UCSD-AML1 (cell line): Measurements from ENCODE around the gene SURF2.
"Not testable (repeated sequence)": the region's sequence is repeated elsewhere in the genome, so short reads cannot be mapped to it uniquely, and the experiment has no call there.

Experiments used
- DNase-seq: peaks from one replicate; lab custom pipeline; 2025; ENCODE audit not compliant: unreplicated experiment; lab: John Stamatoyannopoulos, UW

Gene SURF2

DNA sequence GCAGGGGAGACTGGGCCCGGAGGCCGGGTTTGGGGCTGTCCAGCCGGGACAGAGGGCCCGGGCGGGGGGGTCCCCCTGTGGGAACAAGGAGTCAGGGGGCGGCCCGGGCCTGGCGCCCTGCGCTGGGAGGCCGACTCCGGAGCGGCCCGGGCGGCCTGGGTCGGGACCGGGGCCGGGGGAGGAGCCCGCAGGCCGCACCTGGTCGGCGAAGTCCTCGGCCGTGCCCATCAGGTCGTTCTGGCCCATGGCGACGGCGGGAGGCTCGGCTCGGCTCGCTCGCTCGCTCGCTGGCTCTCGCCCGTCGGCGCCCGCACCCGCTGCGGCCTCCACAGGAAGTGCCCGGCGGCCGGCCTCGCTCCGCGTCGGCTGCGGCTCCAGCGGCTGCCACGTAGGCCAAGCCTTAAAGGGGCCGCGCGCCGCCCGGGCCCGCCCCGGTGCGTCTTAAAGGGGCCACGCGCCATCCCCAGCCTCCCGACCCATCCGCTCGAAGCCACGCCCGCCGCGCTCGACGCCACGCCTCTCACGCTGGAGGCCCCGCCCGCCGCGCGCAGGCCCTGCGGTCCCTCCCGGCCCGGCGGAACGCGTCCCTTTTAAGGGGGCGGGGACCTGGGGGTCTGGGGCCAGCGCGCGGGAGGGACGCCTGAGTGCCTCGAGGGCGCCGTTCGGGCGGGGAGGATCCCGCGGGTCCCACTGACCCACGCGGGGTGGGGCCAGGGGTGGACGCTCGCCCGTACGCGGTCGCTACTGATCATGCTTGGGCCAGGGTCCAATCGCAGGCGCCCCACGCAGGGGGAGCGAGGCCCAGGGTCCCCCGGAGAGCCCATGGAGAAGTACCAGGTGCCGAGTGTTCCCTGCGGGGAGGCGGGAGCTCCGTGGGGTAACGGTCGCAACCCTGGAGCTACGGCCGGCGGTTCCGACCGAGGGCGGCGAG lies 19.6 kb downstream of the SURF2 start, which contains the start of the genes STKLD1 and SURF4:
TSS of gene STKLD1 (plus strand) at position 643 of the 931 bp plus-strand sequence. CDS start at position 751, 108 bp downstream.
TSS of gene SURF4 (minus strand) at position 337 of the 931 bp plus-strand sequence. CDS start at position 246, 91 bp downstream.
- peak; percentile 98 for DNase-seq

DNA sequence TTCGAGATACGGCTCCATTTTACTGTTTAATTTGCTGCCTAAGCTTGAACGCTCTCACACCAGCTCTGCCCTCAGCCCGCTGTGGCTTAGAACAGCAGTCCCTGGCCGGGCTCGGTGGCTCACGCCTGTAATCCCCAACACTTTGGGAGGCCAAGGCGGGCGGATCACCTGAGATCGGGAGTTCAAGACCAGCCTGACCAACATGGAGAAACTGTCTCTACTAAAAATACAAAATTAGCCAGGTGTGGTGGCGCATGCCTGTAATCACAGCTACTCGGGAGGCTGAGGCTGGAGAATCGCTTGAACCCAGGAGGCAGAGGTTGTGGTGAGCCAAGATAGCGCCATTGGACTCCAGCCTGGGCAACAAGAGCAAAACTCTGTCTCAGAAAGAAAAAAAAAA lies 20.9 kb downstream of the SURF2 start:
- not testable (repeated sequence) for DNase-seq

DNA sequence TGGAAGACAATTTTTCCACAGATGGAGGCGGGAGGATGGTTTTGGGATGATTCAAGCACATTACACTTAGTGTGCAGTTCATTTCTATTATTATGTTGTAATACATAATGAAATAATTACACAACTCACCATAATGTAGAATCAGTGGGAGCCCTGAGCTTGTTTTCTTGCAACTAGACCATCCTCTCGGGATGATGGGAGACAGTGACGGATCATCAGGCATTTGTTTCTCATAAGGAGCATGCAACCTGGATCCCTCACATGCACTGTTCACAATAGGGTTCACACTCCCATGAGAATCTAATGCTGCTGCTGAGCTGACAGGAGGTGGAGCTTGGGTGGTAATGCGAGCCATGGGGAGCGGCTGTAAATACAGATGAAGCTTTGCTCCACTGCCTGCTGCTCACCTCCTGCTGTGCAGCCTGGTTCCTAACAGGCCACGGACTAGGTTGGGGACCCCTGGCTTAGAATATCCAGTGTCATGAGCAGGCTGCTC lies 21.4 kb downstream of the SURF2 start:
- DNase-seq: no peak

DNA sequence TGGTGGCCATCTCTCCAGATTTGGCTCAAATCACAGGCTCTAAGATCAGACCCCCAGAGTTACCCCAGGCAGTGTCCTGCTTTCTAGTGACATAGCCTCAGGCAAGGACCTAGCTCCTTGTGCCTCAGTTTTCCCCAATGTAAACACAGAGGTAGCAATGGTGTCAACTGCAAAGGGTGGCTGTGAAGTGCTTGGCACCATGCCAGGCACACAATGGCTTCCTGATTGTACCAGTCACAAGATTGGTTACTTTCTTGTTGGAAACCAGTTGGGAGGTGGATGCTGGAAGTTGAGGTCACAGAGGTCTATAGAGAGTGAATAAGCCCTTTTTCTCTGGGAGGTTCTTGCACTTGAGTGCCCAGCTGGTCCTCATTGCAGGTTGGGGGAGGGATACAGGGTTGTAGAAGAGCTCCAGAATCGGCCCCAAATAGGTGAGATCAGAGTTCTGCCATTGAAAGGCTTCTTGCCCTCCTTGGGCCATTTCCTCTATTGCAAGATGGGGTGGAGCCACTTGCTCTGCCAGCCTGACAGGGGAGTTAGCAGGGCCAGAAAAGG lies 22.1 kb downstream of the SURF2 start:
- DNase-seq: no peak

DNA sequence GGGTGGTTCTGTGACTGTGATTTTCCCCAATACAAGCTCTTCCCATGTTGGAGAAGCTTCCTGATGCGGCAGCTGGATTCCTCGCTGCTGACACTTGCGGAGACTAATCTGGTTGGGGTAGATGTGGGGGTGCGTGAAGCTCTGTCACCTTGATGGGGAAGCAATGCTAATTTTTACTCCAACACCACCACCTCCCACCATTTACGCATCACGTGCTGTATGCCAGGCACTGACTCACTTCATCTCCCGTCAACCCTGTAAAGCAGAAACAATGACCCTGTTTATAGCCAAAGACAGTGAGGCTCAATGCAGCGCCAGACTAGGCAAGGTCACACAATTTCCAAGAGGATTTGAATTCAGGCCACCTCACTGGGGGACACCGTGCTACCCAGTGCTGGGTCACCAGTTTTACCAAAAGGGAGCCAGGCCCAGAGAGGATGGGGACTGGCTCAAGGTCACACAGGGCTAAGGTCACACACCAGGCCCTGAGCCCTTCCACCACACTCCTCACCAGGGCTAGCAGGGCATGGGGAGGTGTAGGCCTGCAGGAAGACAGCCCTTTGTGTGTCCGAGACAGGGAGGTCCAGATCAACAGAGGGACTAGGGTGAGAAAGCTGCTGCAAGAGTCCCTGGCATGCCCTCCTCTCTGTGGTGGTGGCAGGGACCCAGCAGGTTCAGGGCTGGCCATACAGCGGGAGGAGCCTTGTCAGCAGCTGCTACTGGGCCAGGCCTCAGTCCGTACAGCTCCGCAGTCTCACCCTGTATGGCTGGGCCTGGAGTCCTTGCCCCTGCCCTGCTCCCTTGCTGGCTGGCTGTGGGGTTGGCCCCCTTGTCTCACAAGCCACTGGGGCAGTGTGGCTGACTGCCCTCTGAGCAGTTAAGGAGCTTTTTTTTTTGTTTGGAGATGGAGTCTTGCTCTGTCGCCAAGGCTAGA lies 23.1 kb downstream of the SURF2 start:
- no peak for DNase-seq

DNA sequence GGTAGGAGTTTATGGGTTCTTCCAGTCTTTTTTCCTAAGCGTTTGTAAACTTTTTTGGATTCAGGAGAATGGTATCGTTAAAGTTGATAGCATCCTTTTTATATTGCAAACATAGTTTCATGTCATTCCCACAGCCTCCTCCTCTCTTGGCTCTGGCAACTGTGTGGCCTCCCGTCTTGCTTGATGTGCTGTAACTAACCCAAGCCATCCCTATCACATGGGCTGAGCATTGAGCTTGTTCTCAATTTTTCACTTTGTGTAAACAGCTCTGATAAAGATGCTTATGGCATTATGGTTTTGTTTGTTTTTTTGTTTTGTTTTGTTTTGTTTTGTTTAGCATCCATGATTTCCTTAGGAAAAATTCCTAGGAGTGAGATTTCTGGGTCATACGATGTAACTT lies 24.4 kb downstream of the SURF2 start:
- DNase-seq: no peak

DNA sequence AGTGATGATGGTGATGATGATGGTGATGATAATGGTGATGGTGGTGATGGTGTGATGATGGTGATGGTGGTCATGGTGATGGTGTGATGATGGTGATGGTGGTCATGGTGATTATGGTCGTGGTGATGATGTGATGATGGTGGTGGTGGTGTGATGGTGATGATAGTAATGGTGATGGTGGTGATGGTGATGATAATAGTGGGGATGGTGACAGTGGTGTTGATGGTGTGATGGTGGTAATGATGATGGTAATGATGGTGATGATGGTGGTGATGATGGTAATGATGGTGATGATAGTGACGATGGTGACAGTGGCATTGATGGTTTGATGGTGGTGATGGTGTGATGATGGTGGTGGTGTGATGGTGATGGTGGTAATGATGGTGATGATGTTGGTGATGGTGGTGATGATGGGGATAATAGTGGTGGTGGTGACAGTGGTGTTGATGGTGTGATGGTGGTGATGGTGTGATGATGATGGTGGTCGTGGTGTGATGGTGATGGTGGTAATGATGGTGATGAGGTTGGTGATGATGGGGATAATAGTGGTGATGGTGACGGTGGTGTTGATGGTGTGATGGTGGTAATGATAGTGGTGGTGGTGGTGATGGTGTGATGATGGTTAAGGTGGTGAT lies 26.3 kb downstream of the SURF2 start:
- no peak for DNase-seq

DNA sequence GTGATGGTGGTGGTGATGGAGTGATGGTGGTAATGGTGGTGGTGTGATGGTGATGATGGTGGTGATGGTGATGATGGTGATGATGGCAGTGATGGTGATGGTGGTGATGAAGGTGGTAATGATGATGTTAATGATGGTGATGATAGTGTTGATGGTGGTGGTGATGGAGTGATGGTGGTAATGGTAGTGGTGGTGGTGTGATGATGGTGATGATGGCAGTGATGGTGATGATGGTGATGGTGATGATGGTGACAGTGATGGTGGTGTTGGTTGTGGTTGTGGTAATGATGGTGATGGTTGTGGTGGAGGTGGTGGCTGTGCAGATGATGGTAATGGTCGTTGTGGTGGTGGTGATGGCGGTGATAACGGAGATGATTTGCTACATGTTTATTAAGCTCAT lies 27.1 kb downstream of the SURF2 start:
- no peak for DNase-seq

DNA sequence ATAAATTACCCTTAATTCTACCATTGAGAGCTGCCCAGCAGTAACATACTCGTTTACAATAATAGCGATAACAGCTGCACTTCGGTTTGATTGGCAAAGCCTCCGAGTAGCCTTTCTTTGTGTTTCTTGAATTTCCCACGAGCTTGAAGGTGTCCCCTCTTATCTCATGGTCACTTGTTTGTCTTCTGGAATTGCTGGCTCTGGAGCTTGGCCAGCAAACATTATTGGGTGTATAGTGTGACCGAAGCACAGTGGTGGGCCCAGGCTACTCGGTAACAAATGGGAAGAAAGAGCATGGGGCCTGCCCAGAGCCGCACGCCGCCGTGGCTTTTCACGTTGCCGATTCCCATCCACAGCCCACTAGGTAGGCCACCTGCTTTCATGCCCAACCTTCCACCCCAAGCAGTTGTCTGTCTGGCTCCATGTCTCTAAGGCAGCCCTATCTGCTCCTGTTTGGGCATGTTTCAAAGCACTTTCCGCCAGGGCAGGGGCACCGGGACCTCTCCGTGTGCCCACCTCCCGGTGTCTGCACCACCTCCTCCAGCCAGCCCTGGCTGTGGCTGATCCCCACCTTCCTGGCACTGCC lies 28.5 kb downstream of the SURF2 start:
- DNase-seq: no peak

DNA sequence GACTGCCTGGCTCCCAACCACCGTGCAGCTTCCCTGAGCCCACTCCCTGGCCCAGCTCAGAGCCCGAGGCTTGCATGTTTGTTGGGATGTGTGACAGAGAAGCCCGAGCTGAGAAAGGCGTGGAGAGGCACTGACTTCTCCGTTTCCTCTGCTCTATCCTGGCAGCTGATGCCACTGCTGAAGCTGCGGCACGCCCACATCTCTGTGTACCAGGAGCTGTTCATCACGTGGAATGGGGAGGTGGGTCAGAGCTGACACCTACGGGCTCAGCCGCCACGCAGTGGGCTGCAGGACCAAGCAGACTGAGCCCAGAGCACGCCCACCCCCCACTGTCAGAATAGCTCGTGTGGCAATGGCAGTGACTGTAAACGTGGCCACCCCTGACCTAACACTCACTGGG lies 29.1 kb downstream of the SURF2 start:
- no peak for DNase-seq

DNA sequence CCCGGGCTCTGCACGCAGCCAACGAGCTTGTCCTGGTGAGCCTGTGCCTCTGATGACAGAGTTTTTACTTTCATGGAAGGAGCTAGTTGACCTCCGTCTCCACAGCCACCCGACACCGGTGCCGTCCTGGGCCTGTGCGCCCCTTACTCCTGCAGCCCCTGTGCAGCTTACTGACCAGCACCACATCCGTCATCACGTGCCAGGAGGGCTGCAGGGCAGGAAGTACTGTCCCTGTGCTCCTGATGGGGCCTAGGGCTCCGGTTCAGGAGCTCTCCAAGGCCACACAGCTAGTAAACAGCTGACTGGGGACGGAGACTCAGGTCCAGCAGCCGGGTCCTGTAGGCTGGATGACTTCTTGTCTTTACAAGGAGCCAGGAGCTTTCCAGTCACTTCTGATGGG lies 30.0 kb downstream of the SURF2 start:
- no peak for DNase-seq

DNA sequence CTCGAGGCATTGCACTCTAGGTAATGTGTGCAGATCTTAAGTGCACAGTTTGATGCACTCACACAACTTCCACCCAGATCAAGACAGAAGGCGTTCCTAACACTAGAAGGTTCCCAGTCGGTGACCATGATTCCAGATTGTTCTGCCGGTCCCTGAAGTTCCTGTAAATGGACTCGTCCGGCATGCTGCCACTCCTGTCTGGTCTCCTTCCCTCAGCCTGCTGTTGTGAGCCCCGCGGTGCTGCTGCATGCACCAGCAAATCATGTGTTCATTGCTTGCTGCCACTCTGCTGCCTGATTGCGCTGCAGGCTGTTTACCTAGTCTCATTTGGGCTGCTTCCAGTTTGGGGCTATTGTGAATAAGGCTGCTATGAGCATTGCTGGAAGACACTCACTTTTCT lies 31.3 kb downstream of the SURF2 start:
- DNase-seq: no peak

DNA sequence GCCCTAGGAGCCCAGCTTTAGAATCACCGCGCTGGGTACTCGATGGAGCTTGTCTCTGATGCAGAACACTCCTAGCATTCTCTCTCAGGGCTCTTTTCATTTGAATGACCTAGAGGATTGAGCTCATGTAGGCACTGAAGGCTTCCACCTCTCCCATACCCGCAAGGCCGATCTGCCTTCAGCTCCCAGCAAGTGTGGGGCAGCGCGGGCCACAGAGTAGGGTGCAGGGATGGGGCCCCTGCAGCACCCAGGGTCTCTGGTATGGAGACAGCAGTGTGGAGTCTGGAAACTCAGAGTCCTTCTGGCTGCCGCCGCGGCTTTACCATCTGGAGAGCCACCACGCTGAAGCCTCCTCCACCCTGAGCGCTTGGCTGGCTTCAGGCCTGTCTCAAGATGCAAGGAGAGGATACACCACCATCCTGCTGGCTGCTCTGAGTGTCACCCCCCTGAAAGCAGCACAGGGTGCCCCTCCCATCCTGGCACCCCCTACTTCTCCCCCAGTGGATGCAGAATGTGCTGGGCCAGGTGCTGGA lies 32.7 kb downstream of the SURF2 start:
- no peak for DNase-seq

DNA sequence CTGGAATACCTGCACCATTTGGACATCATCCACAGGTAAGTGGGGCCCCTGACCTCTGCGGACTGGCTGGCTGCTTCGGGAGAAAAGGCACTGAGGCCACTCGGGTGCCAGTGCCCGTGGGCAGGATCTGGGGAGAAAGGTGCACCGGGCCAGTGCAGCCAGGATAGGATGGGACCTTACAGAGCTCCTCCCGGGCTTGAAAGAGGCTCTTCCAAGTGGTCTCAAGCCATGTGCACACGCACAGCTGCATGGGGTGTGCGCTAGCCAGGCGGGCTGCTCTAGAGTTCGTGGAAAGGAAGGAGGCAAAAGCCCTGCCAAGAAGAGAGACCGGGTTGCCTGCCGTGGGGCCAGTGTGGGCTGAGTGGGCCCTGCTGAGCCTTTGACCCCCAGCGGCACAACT lies 33.2 kb downstream of the SURF2 start:
- no peak for DNase-seq

DNA sequence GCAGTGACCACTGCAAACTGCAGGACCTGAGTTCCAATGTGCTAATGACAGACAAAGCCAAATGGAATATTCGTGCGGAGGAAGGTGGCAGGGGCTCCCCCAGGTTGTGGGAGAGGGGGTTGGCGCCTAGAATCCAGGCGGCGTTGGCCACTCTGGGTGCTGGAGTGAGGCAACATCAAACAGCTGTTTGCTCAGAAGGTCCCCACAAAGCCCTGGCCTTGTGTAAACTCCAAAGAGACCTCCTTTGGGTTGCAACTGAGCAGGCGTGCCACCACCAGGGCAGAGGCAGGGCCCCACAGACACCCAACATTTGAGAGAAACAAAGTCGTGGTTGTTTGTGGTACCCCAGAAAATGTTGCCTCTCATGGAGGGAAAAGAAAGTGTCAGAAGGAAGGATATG lies 34.4 kb downstream of the SURF2 start:
- no peak for DNase-seq

DNA sequence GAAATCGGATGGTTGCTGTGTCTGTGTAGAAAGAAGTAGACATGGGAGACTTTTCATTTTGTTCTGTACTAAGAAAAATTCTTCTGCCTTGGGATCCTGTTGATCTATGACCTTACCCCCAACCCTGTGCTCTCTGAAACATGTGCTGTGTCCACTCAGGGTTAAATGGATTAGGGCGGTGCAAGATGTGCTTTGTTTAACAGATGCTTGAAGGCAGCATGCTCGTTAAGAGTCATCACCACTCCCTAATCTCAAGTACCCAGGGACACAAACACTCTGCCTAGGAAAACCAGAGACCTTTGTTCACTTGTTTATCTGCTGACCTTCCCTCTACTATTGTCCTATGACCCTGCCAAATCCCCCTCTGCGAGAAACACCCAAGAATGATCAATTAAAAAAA lies 35.1 kb downstream of the SURF2 start:
- not testable (repeated sequence) for DNase-seq

DNA sequence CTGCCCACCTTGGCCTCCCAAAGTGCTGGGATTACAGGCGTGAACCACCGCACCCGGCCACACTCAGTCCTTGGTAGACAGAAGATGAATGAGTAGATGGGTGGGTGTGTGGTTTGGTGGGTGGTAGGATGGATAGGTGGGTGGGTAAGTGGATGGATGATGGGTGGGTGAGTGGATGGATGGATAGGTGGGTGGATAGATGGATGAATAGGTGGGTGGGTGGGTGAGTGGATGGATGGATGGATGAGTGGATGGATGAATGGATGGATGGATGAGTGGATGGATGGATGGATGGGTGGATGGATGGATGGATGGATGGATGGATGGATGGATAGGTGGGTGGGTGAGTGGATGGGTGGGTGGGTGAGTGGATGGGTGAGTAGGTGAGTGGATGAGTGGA lies 36.0 kb downstream of the SURF2 start:
- not testable (repeated sequence) for DNase-seq

DNA sequence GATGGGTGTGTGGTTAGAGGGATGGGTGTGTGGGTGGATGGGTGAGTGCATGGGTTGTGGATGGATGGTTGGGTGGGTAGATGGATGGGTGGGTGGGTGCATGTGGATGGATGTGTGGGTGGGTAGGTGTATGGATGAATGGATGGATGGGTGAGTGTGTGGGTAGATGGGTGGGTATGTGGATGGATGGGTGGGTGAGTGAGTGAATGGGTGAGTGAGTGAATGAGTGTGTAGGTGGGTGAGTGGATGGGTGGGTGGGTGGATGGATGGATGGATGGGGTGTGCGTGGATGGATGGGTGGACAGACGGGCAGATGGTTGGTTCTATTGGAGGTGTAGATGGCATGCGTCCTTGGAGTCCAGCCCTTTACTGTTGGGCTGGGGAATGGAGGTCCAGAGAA lies 37.0 kb downstream of the SURF2 start:
- DNase-seq: no peak

DNA sequence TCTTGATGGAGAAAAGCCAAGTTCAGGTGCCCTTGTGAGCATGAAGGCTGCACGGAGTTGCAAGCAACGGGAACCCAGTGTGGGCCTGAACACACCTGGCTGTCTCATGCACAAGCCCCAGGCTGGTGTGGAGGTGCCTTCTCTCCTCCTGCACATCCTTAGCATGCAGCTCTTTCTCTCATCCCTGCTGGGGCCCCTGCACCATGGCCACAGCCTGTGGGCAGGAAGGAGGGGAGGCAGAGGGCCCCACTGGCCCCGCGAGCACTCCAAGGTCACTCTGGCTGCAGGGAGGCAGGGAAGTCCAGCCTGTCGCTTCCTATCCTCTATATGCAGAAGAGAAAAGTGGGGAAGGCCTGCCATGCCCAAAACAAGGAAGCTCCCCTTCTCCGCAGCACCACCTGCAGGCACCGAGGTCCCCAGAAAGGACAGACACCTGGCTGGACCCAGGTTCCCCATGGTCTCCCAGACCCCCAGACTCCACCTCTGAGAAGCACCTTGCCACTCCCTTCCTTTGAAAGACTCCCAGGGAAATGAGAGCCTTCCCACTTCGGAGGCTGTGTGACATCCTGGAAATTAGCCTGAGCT lies 38.4 kb downstream of the SURF2 start:
- no peak for DNase-seq

DNA sequence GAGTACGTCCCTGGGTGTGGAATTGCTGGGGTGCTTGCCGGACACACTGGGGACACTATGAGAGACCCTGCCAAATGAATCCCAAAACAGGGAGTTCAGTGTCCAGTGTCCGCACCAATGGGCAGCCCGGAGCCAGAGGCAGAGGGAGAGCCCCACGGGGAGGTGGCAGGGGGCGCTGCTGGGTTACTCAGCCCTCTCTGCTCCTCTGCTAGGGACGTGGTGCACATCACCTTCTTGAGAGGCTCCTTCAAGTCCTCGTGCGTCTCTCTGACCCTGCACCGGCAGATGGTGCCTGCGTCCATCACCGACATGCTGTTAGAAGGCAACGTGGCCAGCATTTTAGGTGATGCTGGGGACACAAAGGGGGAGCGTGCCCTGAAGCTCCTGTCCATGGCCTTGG lies 40.6 kb downstream of the SURF2 start:
- peak; percentile 23 for DNase-seq
